H1 (cell line): ENCODE data around the gene TMEM222. TPM values are rescaled to one million over a fixed set of nuclear protein-coding genes. Genes with fewer than 3 reads are reported as not detected.

Source experiments
- POU5F1 ChIP-seq: IDR thresholded peaks from 2 replicates; pipeline ENCODE4 v1.6.1; 2011; ENCODE audit warnings: low read depth, mild to moderate bottlenecking, low read length, moderate library complexity
- YY1 ChIP-seq: IDR thresholded peaks from 2 replicates; pipeline ENCODE4 v1.6.1; 2011; ENCODE audit warnings: low read depth, mild to moderate bottlenecking, low read length
- ZNF274 ChIP-seq: IDR thresholded peaks from 2 replicates; pipeline ENCODE4 v1.7.0; 2012; ENCODE audit warnings: low read length, borderline replicate concordance; ENCODE audit errors: extremely low read depth
- polyA plus RNA-seq, 7 experiments: library from polyadenylated mRNA; depleted of rRNA in 3 of 7; stranded (reverse) in 5 of 7; unstranded in 2 of 7; fragments of >200 nt in 5 of 7; fragments of 200-250 nt in 2 of 7; gene quantifications; 1 replicate in 5 of 7; 2 replicates in 1 of 7; 4 replicates in 1 of 7; pipeline versions ENCODE4 v1.2.1 to v1.2.3, GENCODE V29; 2011 to 2013; ENCODE audit warnings: missing spikeins in 2 of 7, mixed read lengths in 2 of 7
- total RNA-seq: library from RNA; stranded (reverse); fragmentation: NEBNext Ultra II Directional; extraction: Animal tissue kit (Norgen Biotek cat#: 25700); gene quantifications from 2 replicates; pipeline ENCODE4 v1.2.1, GENCODE V29; 2021

TMEM222 gene
- total and polyA plus RNA-seq, 2 of the 8 experiments (the other 6 are each of a cell fraction or from before 2014, with no cell fraction given) = 27.0 to 51.8 TPM

GRCh38 chr1:27366113-27366410 is 44.1 kb downstream of the TMEM222 start (continued):
- TF ChIP-seq YY1 = no peak
- no peak for TF ChIP-seq POU5F1
- TF ChIP-seq ZNF274 = no peak
